DND-41 (cell line): ENCODE measurements around the gene PAPLN.

Experiments used
- ATAC-seq: fragments of 200-7000 bp; cut with Tn5 transposase; 3 replicates; pipeline ENCODE4 v1.9.1; 2021; ENCODE audit warnings: low read depth; ENCODE audit not compliant: insufficient read depth
- DNase-seq: peaks from one replicate; pipeline ENCODE4 v3.0.0-alpha.2; 2020
- H2AFZ ChIP-seq: 2 replicates; pipeline ENCODE4 v1.6.0; 2012; ENCODE audit warnings: low read depth, low read length
- H3K27ac ChIP-seq: 2 replicates; pipeline ENCODE4 v1.5.1; 2012; ENCODE audit warnings: low read length, inconsistent platforms
- H3K27me3 ChIP-seq: fragments of 200-600 bp; sonication (generic); 2 replicates; pipeline ENCODE4 v1.6.0; 2012; ENCODE audit warnings: low read length, mild to moderate bottlenecking, inconsistent platforms; ENCODE audit not compliant: insufficient read depth, poor library complexity
- H3K36me3 ChIP-seq: 2 replicates; pipeline ENCODE4 v1.5.1; 2012; ENCODE audit warnings: low read length, inconsistent platforms; ENCODE audit not compliant: insufficient read depth
- H3K4me1 ChIP-seq: 2 replicates; pipeline ENCODE4 v1.5.1; 2012; ENCODE audit warnings: mild to moderate bottlenecking, low read length; ENCODE audit not compliant: insufficient read depth
- H3K4me2 ChIP-seq: 2 replicates; pipeline ENCODE4 v1.6.0; 2012; ENCODE audit warnings: mild to moderate bottlenecking, moderate library complexity, low read length, inconsistent platforms; ENCODE audit not compliant: insufficient read depth
- H3K4me3 ChIP-seq, 2 experiments: fragments of 200-600 bp in 1 of 2; shearing (Covaris generic) in 1 of 2; 2 replicates each; pipeline ENCODE4 v1.5.1; 2012 to 2016; ENCODE audit warnings: inconsistent platforms in 2 of 2, low read length in 2 of 2, mild to moderate bottlenecking in 2 of 2, low read depth in 1 of 2, moderate library complexity in 1 of 2
- H3K79me2 ChIP-seq: 2 replicates; pipeline ENCODE4 v1.6.0; 2012; ENCODE audit warnings: low read length, inconsistent platforms; ENCODE audit not compliant: insufficient read depth
- H3K9ac ChIP-seq: 2 replicates; pipeline ENCODE4 v1.6.0; 2012; ENCODE audit warnings: low read depth, mild to moderate bottlenecking, inconsistent platforms, low read length, moderate library complexity
- H3K9me3 ChIP-seq: 2 replicates; pipeline ENCODE4 v1.5.1; 2012; ENCODE audit warnings: low read length, moderate library complexity, mild to moderate bottlenecking, inconsistent platforms; ENCODE audit not compliant: insufficient read depth, severe bottlenecking
- H4K20me1 ChIP-seq: 2 replicates; pipeline ENCODE4 v1.6.0; 2012; ENCODE audit warnings: low read length; ENCODE audit not compliant: insufficient read depth
- EZH2 ChIP-seq: IDR thresholded peaks from 3 replicates; pipeline ENCODE4 v1.6.1; 2012; ENCODE audit warnings: borderline replicate concordance, low read depth, mild to moderate bottlenecking, moderate library complexity, low read length, inconsistent platforms; ENCODE audit not compliant: severe bottlenecking
- TF ChIP-seq, protein P1 (sequence below): IDR thresholded peaks from 2 replicates; pipeline ENCODE4 v1.5.1; 2012; ENCODE audit warnings: borderline replicate concordance, low read length, moderate library complexity, mild to moderate bottlenecking; ENCODE audit not compliant: poor library complexity, severe bottlenecking; ENCODE audit errors: extremely low read depth

Gene PAPLN

GRCh38 chr14:73261520-73262426 lies 24.5 kb downstream of the PAPLN start:
- no peaks in the 10 kb centered on the region for H4K20me1 ChIP-seq
- ATAC-seq (no peak), DNase-seq (no peak)
- no peaks in the 10 kb centered on the region for H3K4me1 ChIP-seq
- H2AFZ ChIP-seq = no peak overlapping the region
- H3K27me3 ChIP-seq = no peaks in the 10 kb centered on the region
- no peaks in the 10 kb centered on the region for H3K36me3 ChIP-seq
- H3K27ac ChIP-seq = no peak overlapping the region
- no peak overlapping the region for H3K4me3 ChIP-seq
- H3K9me3 ChIP-seq = no peaks in the 10 kb centered on the region
- H3K79me2 ChIP-seq = no peaks in the 10 kb centered on the region
- no peak overlapping the region for H3K9ac ChIP-seq
- no peak overlapping the region for H3K4me2 ChIP-seq
- TF ChIP-seq EZH2 = no peak
- TF ChIP-seq, protein P1, sequence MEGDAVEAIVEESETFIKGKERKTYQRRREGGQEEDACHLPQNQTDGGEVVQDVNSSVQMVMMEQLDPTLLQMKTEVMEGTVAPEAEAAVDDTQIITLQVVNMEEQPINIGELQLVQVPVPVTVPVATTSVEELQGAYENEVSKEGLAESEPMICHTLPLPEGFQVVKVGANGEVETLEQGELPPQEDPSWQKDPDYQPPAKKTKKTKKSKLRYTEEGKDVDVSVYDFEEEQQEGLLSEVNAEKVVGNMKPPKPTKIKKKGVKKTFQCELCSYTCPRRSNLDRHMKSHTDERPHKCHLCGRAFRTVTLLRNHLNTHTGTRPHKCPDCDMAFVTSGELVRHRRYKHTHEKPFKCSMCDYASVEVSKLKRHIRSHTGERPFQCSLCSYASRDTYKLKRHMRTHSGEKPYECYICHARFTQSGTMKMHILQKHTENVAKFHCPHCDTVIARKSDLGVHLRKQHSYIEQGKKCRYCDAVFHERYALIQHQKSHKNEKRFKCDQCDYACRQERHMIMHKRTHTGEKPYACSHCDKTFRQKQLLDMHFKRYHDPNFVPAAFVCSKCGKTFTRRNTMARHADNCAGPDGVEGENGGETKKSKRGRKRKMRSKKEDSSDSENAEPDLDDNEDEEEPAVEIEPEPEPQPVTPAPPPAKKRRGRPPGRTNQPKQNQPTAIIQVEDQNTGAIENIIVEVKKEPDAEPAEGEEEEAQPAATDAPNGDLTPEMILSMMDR = no peak

GRCh38 chr14:73262427-73263183 lies 25.3 kb downstream of the PAPLN start:
- Histone ChIP-seq H4K20me1 (no peaks in the 10 kb centered on the region), H3K79me2 (no peaks in the 10 kb centered on the region), H3K9ac (no peak overlapping the region), H3K9me3 (no peaks in the 10 kb centered on the region), H3K27ac (no peak overlapping the region), H3K27me3 (no peaks in the 10 kb centered on the region), H3K36me3 (no peaks in the 10 kb centered on the region), H3K4me3 (no peak overlapping the region), H3K4me1 (no peaks in the 10 kb centered on the region), H2AFZ (no peak overlapping the region), H3K4me2 (no peak overlapping the region)
- ATAC-seq = no peak
- DNase-seq = no peak
- no peak for TF ChIP-seq EZH2
- TF ChIP-seq, protein P1 = no peak

GRCh38 chr14:73263606-73264005 lies 26.3 kb downstream of the PAPLN start:
- H3K36me3 ChIP-seq = no peaks in the 10 kb centered on the region
- H3K27me3 ChIP-seq = no peaks in the 10 kb centered on the region
- no peaks in the 10 kb centered on the region for H3K9me3 ChIP-seq
- ATAC-seq = no peak
- no peaks in the 10 kb centered on the region for H3K79me2 ChIP-seq
- no peak overlapping the region for H3K27ac ChIP-seq
- H2AFZ ChIP-seq = no peak overlapping the region
- no peak overlapping the region for H3K4me2 ChIP-seq
- no peaks in the 10 kb centered on the region for H4K20me1 ChIP-seq
- H3K4me1 ChIP-seq = no peaks in the 10 kb centered on the region
- no peak for TF ChIP-seq EZH2
- DNase-seq = no peak
- H3K9ac ChIP-seq = no peak overlapping the region
- no peak overlapping the region for H3K4me3 ChIP-seq
